ENCODE data around the gene KAT8.
"Not testable (repeated sequence)": the region's sequence is repeated elsewhere in the genome, so short reads cannot be mapped to it uniquely, and the experiment has no call there.

Gene KAT8

DNA sequence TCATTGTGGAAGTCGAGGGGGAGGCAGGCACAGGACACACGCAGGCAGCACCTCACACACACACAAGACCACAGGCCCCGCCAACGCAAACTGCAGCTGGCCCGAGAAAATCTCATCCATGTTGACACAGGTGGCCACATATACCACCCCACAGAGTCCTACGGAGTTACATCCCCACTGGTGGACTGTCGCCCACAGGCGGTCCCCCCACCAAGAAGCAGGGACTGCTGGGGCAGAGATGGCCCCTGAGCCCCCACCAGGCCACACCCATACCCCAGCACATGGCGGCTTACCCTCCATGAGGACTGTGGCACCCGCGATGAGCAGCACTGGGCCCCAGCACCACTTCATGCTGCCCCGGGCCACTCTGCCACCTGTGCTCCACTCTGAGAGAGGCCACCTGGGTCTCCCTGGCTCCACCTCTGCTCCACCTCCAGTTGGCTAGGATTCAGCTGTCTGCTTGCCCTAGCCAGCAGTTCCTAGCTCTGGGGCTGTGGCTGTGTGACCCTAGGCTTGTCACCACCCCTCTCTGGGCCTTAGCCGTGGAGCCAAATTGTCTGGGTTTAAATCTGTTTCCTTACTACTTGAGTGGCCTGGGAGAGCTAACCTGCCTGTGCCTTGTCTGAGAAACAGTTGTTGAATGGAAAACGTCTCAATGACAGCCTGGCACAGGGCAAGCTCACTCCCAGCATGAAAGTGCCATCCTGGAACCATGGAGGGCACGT, 28.8 kb upstream of the KAT8 start, which contains the start of gene PRSS53:
Gene PRSS53, minus strand, starts transcription at position 485 of the 725 bp plus-strand sequence. Its CDS starts 134 bp downstream, at position 351.
- Mint-ChIP-seq H3K4me1 (peaks cover 2% of the 10 kb centered on the region), H3K27ac (no peak within 1 kb of the TSS), H3K4me3 (no peak within 1 kb of the TSS), H3K36me3 (peaks cover 6% of the 10 kb centered on the region), H3K9me3 (no peaks in the 10 kb centered on the region), H3K27me3 (no peaks in the 10 kb centered on the region)
- DNase-seq (ENCODE audit: low spot score in 2 of 2) (no peak), ATAC-seq (ENCODE audit: low read depth) (no peak)

GRCh38 chr16:31089199-31089598, 28.3 kb upstream of the KAT8 start:
- peaks cover 7% of the 10 kb centered on the region for H3K4me1 Mint-ChIP-seq
- ATAC-seq (ENCODE audit: low read depth) (no peak), DNase-seq (ENCODE audit: low spot score in 2 of 2) (no peak)
- H3K27me3 Mint-ChIP-seq: no peaks in the 10 kb centered on the region
- no peak overlapping the region for H3K4me3 Mint-ChIP-seq
- H3K36me3 Mint-ChIP-seq: peaks cover 6% of the 10 kb centered on the region
- no peak overlapping the region for H3K27ac Mint-ChIP-seq
- no peaks in the 10 kb centered on the region for H3K9me3 Mint-ChIP-seq

DNA sequence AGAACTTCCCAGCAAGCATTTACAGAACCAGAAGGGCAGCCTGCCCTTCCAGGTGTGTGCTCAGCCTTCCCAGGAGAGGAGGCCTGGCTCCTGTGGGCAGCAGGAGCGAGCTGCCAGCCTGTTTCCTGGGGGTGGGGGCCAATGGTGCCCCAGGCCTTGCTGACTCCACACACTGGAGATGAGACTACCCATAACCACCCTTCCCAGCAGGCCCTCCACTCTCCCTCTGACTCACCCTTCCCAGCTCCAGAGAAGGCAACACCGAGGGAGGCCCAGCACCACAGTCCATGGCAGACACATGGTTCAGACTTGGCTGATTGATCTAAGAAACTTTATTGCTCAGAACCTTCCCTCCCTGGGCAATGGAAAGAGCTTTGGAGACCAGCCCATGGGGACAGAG, 26.9 kb upstream of the KAT8 start:
- Mint-ChIP-seq H3K36me3 (peaks cover 6% of the 10 kb centered on the region), H3K9me3 (no peaks in the 10 kb centered on the region), H3K4me3 (no peak overlapping the region), H3K27me3 (no peaks in the 10 kb centered on the region), H3K4me1 (peaks cover 11% of the 10 kb centered on the region), H3K27ac (no peak overlapping the region)
- ATAC-seq (ENCODE audit: low read depth): no peak
- no peak for DNase-seq (ENCODE audit: low spot score in 2 of 2)

- Mint-ChIP-seq H3K4me3 (no peak overlapping the region), H3K4me1 (peaks cover 17% of the 10 kb centered on the region), H3K36me3 (peaks cover 3% of the 10 kb centered on the region), H3K27me3 (no peaks in the 10 kb centered on the region), H3K27ac (no peak overlapping the region), H3K9me3 (no peaks in the 10 kb centered on the region)
- DNase-seq (ENCODE audit: low spot score in 2 of 2) (no peak), ATAC-seq (ENCODE audit: low read depth) (no peak)
Measured at GRCh38 chr16:31092330-31092729, 25.1 kb upstream of the KAT8 start.

- no peak for ATAC-seq (ENCODE audit: low read depth)
- Mint-ChIP-seq H3K36me3 (peaks cover 3% of the 10 kb centered on the region), H3K4me3 (peak overlapping the region; percentile 28), H3K27ac (no peak overlapping the region), H3K27me3 (no peaks in the 10 kb centered on the region), H3K9me3 (no peaks in the 10 kb centered on the region), H3K4me1 (peaks cover 17% of the 10 kb centered on the region)
- DNase-seq (ENCODE audit: low spot score in 2 of 2): no peak
Measured at GRCh38 chr16:31093132-31093703, 24.2 kb upstream of the KAT8 start.

DNA sequence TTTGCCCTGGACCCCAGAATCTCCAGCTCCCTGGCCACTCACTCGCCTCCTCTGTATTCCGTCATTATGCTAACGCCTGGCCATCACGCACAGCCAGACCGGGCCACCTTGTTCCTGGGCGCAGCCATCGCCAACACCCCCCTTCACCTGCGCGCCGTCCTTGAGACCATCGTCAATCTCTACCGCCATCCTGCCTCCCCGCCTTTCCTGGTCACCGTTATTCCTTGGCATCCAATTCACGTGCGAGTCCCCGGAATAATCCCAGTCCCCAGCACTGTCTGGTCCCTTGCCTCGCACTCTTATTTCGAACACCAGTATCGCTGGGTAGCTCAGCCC, 23.4 kb upstream of the KAT8 start:
- Mint-ChIP-seq H3K27me3 (no peaks in the 10 kb centered on the region), H3K36me3 (peaks cover 3% of the 10 kb centered on the region), H3K9me3 (no peaks in the 10 kb centered on the region), H3K27ac (peak overlapping the region; percentile 91), H3K4me3 (peak overlapping the region; percentile 81), H3K4me1 (peaks cover 17% of the 10 kb centered on the region)
- no peak for ATAC-seq (ENCODE audit: low read depth)
- no peak for DNase-seq (ENCODE audit: low spot score in 2 of 2)

DNA sequence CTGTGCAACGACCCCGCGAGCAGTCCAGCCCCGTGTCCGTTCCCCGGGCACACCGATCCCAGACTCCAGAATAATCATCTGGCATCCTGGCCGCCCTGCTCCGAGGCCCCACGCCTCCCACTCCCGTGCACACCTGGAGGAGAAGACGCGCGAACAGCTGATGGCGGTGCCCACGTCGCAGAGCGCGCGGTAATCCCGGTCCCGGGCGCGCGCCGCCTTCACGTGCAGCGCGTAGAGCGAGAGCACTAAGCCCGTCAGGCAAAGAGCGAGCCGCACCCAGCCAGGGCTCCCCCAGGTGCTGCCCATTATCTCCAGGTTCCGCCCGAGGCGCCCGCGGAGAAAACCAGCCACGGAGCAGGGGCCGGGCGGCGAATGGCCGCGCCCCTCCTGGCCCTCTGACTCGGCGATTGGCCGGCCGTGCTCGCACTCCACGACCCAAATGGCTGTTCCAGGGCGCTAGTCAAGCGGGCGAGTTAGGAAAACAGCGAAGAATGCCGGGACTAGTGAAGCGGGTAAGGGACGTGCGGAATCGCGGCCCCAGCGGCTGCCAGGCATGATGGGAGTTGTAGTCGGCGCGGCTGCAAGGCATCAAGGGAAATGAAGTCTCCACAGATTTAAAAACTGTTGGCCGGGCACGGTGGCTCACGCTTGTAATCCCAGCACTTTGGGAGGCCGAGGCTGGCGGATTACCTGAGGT, 22.9 kb upstream of the KAT8 start, which contains the start of gene VKORC1:
Gene VKORC1, minus strand, starts transcription at position 374 of the 697 bp plus-strand sequence. Its CDS starts 68 bp downstream, at position 306.
- Mint-ChIP-seq H3K36me3 (peaks cover 3% of the 10 kb centered on the region), H3K9me3 (no peaks in the 10 kb centered on the region), H3K4me1 (peaks cover 17% of the 10 kb centered on the region), H3K27ac (peak within 1 kb of the TSS; percentile 91), H3K27me3 (no peaks in the 10 kb centered on the region), H3K4me3 (peak within 1 kb of the TSS; percentile 81)
- ATAC-seq (ENCODE audit: low read depth) (peak; percentile 86), DNase-seq (ENCODE audit: low spot score in 2 of 2) (peak; percentile 68 to 79)

GRCh38 chr16:31099860-31100638, 17.4 kb upstream of the KAT8 start:
- no peak overlapping the region for H3K27ac Mint-ChIP-seq
- H3K4me3 Mint-ChIP-seq: no peak overlapping the region
- peaks cover 8% of the 10 kb centered on the region for H3K4me1 Mint-ChIP-seq
- DNase-seq (ENCODE audit: low spot score in 2 of 2): no peak
- H3K36me3 Mint-ChIP-seq: peaks cover 2% of the 10 kb centered on the region
- H3K9me3 Mint-ChIP-seq: no peaks in the 10 kb centered on the region
- H3K27me3 Mint-ChIP-seq: no peaks in the 10 kb centered on the region
- ATAC-seq (ENCODE audit: low read depth): no peak

GRCh38 chr16:31100876-31101641, 16.4 kb upstream of the KAT8 start:
- not testable (repeated sequence) for H3K36me3 Mint-ChIP-seq; H3K4me1 Mint-ChIP-seq; ATAC-seq (ENCODE audit: low read depth); H3K9me3 Mint-ChIP-seq; H3K27me3 Mint-ChIP-seq; DNase-seq (ENCODE audit: low spot score in 2 of 2); H3K4me3 Mint-ChIP-seq; H3K27ac Mint-ChIP-seq

- H3K27me3 Mint-ChIP-seq: no peaks in the 10 kb centered on the region
- peak; percentile 79 for ATAC-seq (ENCODE audit: low read depth)
- DNase-seq (ENCODE audit: low spot score in 2 of 2): peak; percentile 82 to 92
- no peaks in the 10 kb centered on the region for H3K9me3 Mint-ChIP-seq
- H3K36me3 Mint-ChIP-seq: peaks cover 4% of the 10 kb centered on the region
- peaks cover 18% of the 10 kb centered on the region for H3K4me1 Mint-ChIP-seq
- no peak overlapping the region for H3K27ac Mint-ChIP-seq
- H3K4me3 Mint-ChIP-seq: peak overlapping the region; percentile 39
Measured at GRCh38 chr16:31105677-31106213, 11.7 kb upstream of the KAT8 start.

DNA sequence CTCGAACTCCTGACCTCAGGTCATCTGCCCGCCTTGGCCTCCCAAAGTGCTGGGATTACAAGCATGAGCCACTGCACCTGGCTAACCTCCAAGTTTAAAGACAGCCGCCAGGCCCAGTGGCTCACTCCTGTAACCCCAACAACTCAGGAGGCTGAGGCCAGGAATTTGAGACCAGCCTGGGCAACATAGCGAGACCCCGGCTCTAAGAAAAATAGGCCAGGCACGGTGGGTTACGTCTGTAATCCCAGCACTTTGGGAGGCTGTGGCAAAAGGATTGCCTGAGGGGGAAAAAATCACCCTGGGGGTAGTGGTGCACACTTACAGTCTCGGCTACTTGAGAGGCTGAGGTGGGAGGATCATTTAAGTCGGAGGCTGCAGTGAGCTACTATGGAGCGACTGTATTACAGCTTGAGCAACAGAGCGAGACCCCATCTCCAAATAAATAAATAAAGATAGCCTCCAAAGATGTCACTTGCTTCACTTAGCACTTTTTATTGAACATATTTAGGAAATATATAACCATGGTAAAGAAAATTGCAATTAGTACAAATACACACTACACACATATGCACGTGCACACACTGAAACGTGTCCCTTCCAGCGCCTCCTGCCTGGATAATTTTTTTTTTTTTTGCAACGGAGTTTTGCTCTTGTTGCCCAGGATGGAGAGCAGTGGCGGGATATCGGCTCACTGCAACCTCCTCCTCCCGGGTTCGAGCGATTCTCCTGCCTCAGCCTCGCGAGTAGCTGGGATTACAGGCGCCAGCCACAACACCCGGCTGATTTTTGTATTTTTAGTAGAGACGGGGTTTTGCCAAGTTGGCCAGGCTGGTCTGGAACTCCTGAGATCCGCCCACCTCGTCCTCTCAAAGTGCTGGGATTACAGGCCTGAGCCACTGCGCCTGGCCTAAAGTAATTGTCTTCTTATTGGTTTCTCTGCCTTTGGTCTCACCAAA, 10.7 kb upstream of the KAT8 start:
- Mint-ChIP-seq H3K27ac (no peak overlapping the region), H3K4me3 (peak overlapping the region; percentile 89), H3K9me3 (no peaks in the 10 kb centered on the region), H3K4me1 (peaks cover 18% of the 10 kb centered on the region), H3K27me3 (no peaks in the 10 kb centered on the region), H3K36me3 (peaks cover 4% of the 10 kb centered on the region)
- ATAC-seq (ENCODE audit: low read depth) (no peak), DNase-seq (ENCODE audit: low spot score in 2 of 2) (no peak)

DNA sequence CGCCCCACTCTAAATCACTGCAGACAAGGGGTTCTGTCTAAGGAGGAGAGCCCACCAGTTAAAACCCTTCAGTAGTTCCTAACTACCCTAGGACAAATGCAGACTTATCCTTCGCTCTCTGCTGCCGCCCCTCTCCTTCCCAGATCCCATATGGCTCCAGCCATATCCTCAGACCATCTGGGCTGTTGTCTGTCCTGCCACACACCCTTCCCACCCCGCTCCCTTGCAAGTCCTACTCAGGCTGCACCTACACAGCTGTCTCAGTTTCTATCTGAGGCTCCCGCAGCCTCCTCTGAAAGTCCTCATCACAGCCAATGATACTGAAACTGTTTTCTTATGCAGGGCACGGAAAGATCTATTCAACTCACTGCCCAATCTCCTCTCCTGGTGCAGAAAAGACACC, 10.0 kb upstream of the KAT8 start:
- no peak for DNase-seq (ENCODE audit: low spot score in 2 of 2)
- H3K27ac Mint-ChIP-seq: no peak overlapping the region
- no peak for ATAC-seq (ENCODE audit: low read depth)
- no peaks in the 10 kb centered on the region for H3K27me3 Mint-ChIP-seq
- H3K9me3 Mint-ChIP-seq: no peaks in the 10 kb centered on the region
- H3K4me1 Mint-ChIP-seq: peaks cover 18% of the 10 kb centered on the region
- peak overlapping the region; percentile 89 for H3K4me3 Mint-ChIP-seq
- H3K36me3 Mint-ChIP-seq: peaks cover 4% of the 10 kb centered on the region
